NT2/D1 (cell line): ENCODE data around the gene SMIM13.

ENCODE experiments used
- DNase-seq: peaks from one replicate; pipeline ENCODE4 v3.0.0-alpha.2; 2011; ENCODE audit warnings: low read depth, low spot score
- H3K27me3 ChIP-seq: 2 replicates; pipeline ENCODE4 v1.6.0; 2011; ENCODE audit warnings: mild to moderate bottlenecking; ENCODE audit not compliant: insufficient read length, insufficient read depth
- H3K36me3 ChIP-seq: 2 replicates; pipeline ENCODE4 v1.6.1; 2011; ENCODE audit warnings: mild to moderate bottlenecking, low read length, mixed read lengths; ENCODE audit not compliant: insufficient read depth, insufficient read length
- H3K4me1 ChIP-seq: 2 replicates; pipeline ENCODE4 v1.5.1; 2011; ENCODE audit not compliant: insufficient read depth, insufficient read length
- H3K4me3 ChIP-seq: 2 replicates; pipeline ENCODE4 v1.5.1; 2011; ENCODE audit warnings: low read depth; ENCODE audit not compliant: insufficient read length
- H3K9ac ChIP-seq: 2 replicates; pipeline ENCODE4 v1.6.0; 2011; ENCODE audit warnings: low read depth; ENCODE audit not compliant: insufficient read length
- H3K9me3 ChIP-seq: 2 replicates; pipeline ENCODE4 v1.5.1; 2011; ENCODE audit warnings: mild to moderate bottlenecking, low read length; ENCODE audit not compliant: insufficient read depth
- SUZ12 ChIP-seq: IDR thresholded peaks from 2 replicates; pipeline ENCODE4 v1.6.1; 2011; ENCODE audit not compliant: insufficient read length, insufficient read depth; ENCODE audit errors: extremely low read depth
- YY1 ChIP-seq: IDR thresholded peaks from 2 replicates; pipeline ENCODE4 v1.6.1; 2011; ENCODE audit not compliant: insufficient read length, insufficient read depth
- ZNF274 ChIP-seq: IDR thresholded peaks from 2 replicates; pipeline ENCODE4 v1.6.1; 2011; ENCODE audit warnings: mild to moderate bottlenecking, low read depth, low read length

SMIM13 gene

GRCh38 chr6:11172501-11173327 is 79.1 kb downstream of the SMIM13 start:
- DNase-seq: peak; percentile 49
- TF ChIP-seq ZNF274 (no peak), YY1 (no peak), SUZ12 (no peak)
- H3K9ac ChIP-seq: no peak overlapping the region

GRCh38 chr6:11174242-11174611 is 80.6 kb downstream of the SMIM13 start:
- Histone ChIP-seq H3K9ac (no peak overlapping the region), H3K9me3 (no peaks in the 10 kb centered on the region; the same call in 1 of the 2 replicates), H3K36me3 (no peaks in the 10 kb centered on the region), H3K4me1 (peaks cover 4% of the 10 kb centered on the region), H3K27me3 (no peaks in the 10 kb centered on the region), H3K4me3 (no peak overlapping the region)
- DNase-seq: no peak
- TF ChIP-seq ZNF274 (no peak), YY1 (no peak)

More at GRCh38 chr6:11172501-11173327, 79.1 kb downstream of the SMIM13 start:
- H3K4me1 ChIP-seq: peaks cover 4% of the 10 kb centered on the region
- H3K36me3 ChIP-seq: no peaks in the 10 kb centered on the region
- H3K4me3 ChIP-seq: no peak overlapping the region
- no peaks in the 10 kb centered on the region for H3K27me3 ChIP-seq
- H3K9me3 ChIP-seq: no peaks in the 10 kb centered on the region; the same call in 1 of the 2 replicates

GRCh38 chr6:11177271-11177670 is 83.6 kb downstream of the SMIM13 start:
- DNase-seq: no peak
- Histone ChIP-seq H3K27me3 (no peaks in the 10 kb centered on the region), H3K36me3 (no peaks in the 10 kb centered on the region), H3K9ac (no peak overlapping the region), H3K9me3 (no peaks in the 10 kb centered on the region), H3K4me3 (no peak overlapping the region), H3K4me1 (peaks cover 2% of the 10 kb centered on the region)
- no peak for TF ChIP-seq ZNF274
- TF ChIP-seq YY1: no peak
- no peak for TF ChIP-seq SUZ12

- TF ChIP-seq ZNF274 (no peak), SUZ12 (no peak), YY1 (no peak)
- Histone ChIP-seq H3K9ac (no peak overlapping the region), H3K36me3 (no peaks in the 10 kb centered on the region), H3K4me3 (no peak overlapping the region), H3K4me1 (no peaks in the 10 kb centered on the region), H3K27me3 (no peaks in the 10 kb centered on the region), H3K9me3 (no peaks in the 10 kb centered on the region)
- no peak for DNase-seq
Observed at GRCh38 chr6:11179088-11179418, 85.4 kb downstream of the SMIM13 start.

GRCh38 chr6:11179419-11180202 is 86.0 kb downstream of the SMIM13 start:
- TF ChIP-seq SUZ12: no peak
- TF ChIP-seq ZNF274: no peak
- TF ChIP-seq YY1: no peak
- Histone ChIP-seq H3K4me1 (no peaks in the 10 kb centered on the region), H3K9ac (no peak overlapping the region), H3K27me3 (no peaks in the 10 kb centered on the region), H3K4me3 (no peak overlapping the region), H3K9me3 (no peaks in the 10 kb centered on the region), H3K36me3 (no peaks in the 10 kb centered on the region)
- no peak for DNase-seq

GRCh38 chr6:11181478-11182136 is 88.0 kb downstream of the SMIM13 start:
- TF ChIP-seq SUZ12: no peak
- TF ChIP-seq ZNF274: no peak
- Histone ChIP-seq H3K36me3 (peaks cover 11% of the 10 kb centered on the region), H3K27me3 (no peaks in the 10 kb centered on the region), H3K4me1 (no peaks in the 10 kb centered on the region), H3K4me3 (no peak overlapping the region), H3K9me3 (no peaks in the 10 kb centered on the region), H3K9ac (no peak overlapping the region)
- no peak for DNase-seq

GRCh38 chr6:11183761-11184362 is 90.2 kb downstream of the SMIM13 start:
- no peaks in the 10 kb centered on the region for H3K27me3 ChIP-seq
- TF ChIP-seq ZNF274 (no peak), SUZ12 (no peak), YY1 (no peak)
- H3K36me3 ChIP-seq: peaks cover 29% of the 10 kb centered on the region
- H3K4me3 ChIP-seq: no peak overlapping the region
- H3K9ac ChIP-seq: no peak overlapping the region
- no peaks in the 10 kb centered on the region for H3K9me3 ChIP-seq
- H3K4me1 ChIP-seq: no peaks in the 10 kb centered on the region
- DNase-seq: no peak
